ENCODE results near the gene CCL17. TPM values are rescaled to one million over a fixed set of nuclear protein-coding genes. Genes with fewer than 3 reads are reported as not detected.

Gene CCL17
- total RNA-seq, 3 donors from 2014 or later (not counting 1 experiment from before 2014, with no cell fraction given) = not detected

- H3K4me3 ChIP-seq (ENCODE audit: low read length) = peak within 1 kb of the TSS; percentile 90
- H3K4me1 ChIP-seq (ENCODE audit: control insufficient read depth, insufficient read depth, low read length) = peaks cover 20% of the 10 kb centered on the region
- peaks cover 12% of the 10 kb centered on the region for H3K36me3 ChIP-seq (ENCODE audit: control insufficient read depth, insufficient read depth, low read length)
- Mint-ChIP-seq H3K36me3 (no peaks in the 10 kb centered on the region), H3K27ac (peak within 1 kb of the TSS; percentile 77 to 89), H3K4me1 (peaks cover 10 to 20% of the 10 kb centered on the region in 2 donors), H3K27me3 (ENCODE audit: low read depth in 2 of 2) (no peaks in the 10 kb centered on the region), H3K4me3 (peak within 1 kb of the TSS; percentile 90), H3K9me3 (no peaks in the 10 kb centered on the region)
- peak; percentile 87 to 97 for DNase-seq
- peak within 1 kb of the TSS; percentile 75 for H3K27ac ChIP-seq (ENCODE audit: low read length)
- no peaks in the 10 kb centered on the region for H3K27me3 ChIP-seq (ENCODE audit: control insufficient read depth, insufficient read depth, low read length)
- intact Hi-C loops (cut with micrococcal nuclease) = loop anchor here (1.0 kb wide), 2 partner anchors 15 to 288 kb away; partner anchors contain the start of genes KATNB1 and POLR2C
- H3K9me3 ChIP-seq (ENCODE audit: control insufficient read depth, insufficient read depth, low read length) = no peaks in the 10 kb centered on the region
- TF ChIP-seq CTCF (IDR thresholded peaks at IDR 0.05) = no peak
- under 1% methylated on average over 65 of the region's 68 CpGs for WGBS (ENCODE audit: insufficient coverage)
- ATAC-seq = peak; percentile 98 to 99 (median 99)
Measured at GRCh38 chr16:57447186-57447962, 42.8 kb downstream of the CCL17 start, which contains the start of the genes CIAPIN1 and COQ9. TSS of gene CIAPIN1 (minus strand) at chr16:57447385. CDS start at chr16:57440928, 6,457 bp downstream. TSS of gene COQ9 (plus strand) at chr16:57447479. CDS start at chr16:57447506, 27 bp downstream.

GRCh38 chr16:57452021-57452420 is 47.5 kb downstream of the CCL17 start:
- no peaks in the 10 kb centered on the region for H3K9me3 ChIP-seq (ENCODE audit: control insufficient read depth, insufficient read depth, low read length)
- no peaks in the 10 kb centered on the region for H3K9me3 Mint-ChIP-seq
- peaks cover 7% of the 10 kb centered on the region for H3K36me3 Mint-ChIP-seq
- no peak overlapping the region for H3K27ac ChIP-seq (ENCODE audit: low read length)
- 98% methylated on average over 10 of the region's 10 CpGs for WGBS (ENCODE audit: insufficient coverage)
- ATAC-seq (no peak), DNase-seq (no peak)
- no peaks in the 10 kb centered on the region for H3K27me3 ChIP-seq (ENCODE audit: control insufficient read depth, insufficient read depth, low read length)
- no peaks in the 10 kb centered on the region for H3K27me3 Mint-ChIP-seq (ENCODE audit: low read depth in 2 of 2)
- H3K4me1 ChIP-seq (ENCODE audit: control insufficient read depth, insufficient read depth, low read length) = peaks cover 11% of the 10 kb centered on the region
- peaks cover 0 to 4% of the 10 kb centered on the region in 2 donors for H3K4me1 Mint-ChIP-seq
- no peak for TF ChIP-seq CTCF (IDR thresholded peaks at IDR 0.05)
- no peak overlapping the region for H3K4me3 Mint-ChIP-seq
- H3K4me3 ChIP-seq (ENCODE audit: low read length) = no peak overlapping the region
- intact Hi-C loops (cut with micrococcal nuclease) = no loop called here
- H3K27ac Mint-ChIP-seq = no peak overlapping the region
- peaks cover 48% of the 10 kb centered on the region for H3K36me3 ChIP-seq (ENCODE audit: control insufficient read depth, insufficient read depth, low read length)

- H3K4me3 ChIP-seq (ENCODE audit: low read length) = peak within 1 kb of the TSS; percentile 51
- H3K36me3 Mint-ChIP-seq = peaks cover 8% of the 10 kb centered on the region
Measured at GRCh38 chr16:57462209-57462977, 57.8 kb downstream of the CCL17 start, which contains the start of gene POLR2C. TSS of gene POLR2C (plus strand) at chr16:57462679. CDS start at chr16:57462725, 46 bp downstream.

More at GRCh38 chr16:57462209-57462977, 57.8 kb downstream of the CCL17 start, which contains the start of gene POLR2C:
- H3K4me3 Mint-ChIP-seq = peak within 1 kb of the TSS; percentile 100
- Histone ChIP-seq H3K36me3 (ENCODE audit: control insufficient read depth, insufficient read depth, low read length) (peaks cover 49% of the 10 kb centered on the region), H3K4me1 (ENCODE audit: control insufficient read depth, insufficient read depth, low read length) (peaks cover 12% of the 10 kb centered on the region), H3K27ac (ENCODE audit: low read length) (peak within 1 kb of the TSS; percentile 58), H3K9me3 (ENCODE audit: control insufficient read depth, insufficient read depth, low read length) (no peaks in the 10 kb centered on the region), H3K27me3 (ENCODE audit: control insufficient read depth, insufficient read depth, low read length) (no peaks in the 10 kb centered on the region)
- peak within 1 kb of the TSS; percentile 90 to 94 for H3K27ac Mint-ChIP-seq
- intact Hi-C loops (cut with micrococcal nuclease) = loop anchor here (1.0 kb wide), 1 partner anchor 15 kb away; the partner anchor contains the start of genes CIAPIN1 and COQ9
- ATAC-seq (peak; percentile 97 to 98 (median 98)), DNase-seq (peak; percentile 94 to 96)
- WGBS (ENCODE audit: insufficient coverage) = 4% methylated on average over 46 of the region's 47 CpGs
- no peaks in the 10 kb centered on the region for H3K9me3 Mint-ChIP-seq
- H3K27me3 Mint-ChIP-seq (ENCODE audit: low read depth in 2 of 2) = no peaks in the 10 kb centered on the region
- H3K4me1 Mint-ChIP-seq = peaks cover 32 to 33% of the 10 kb centered on the region in 2 donors
- peak; percentile 94 for TF ChIP-seq CTCF (IDR thresholded peaks at IDR 0.05)
